ENCODE data around the gene CD2.
A peak's percentile ranks its signal among the peaks of the same experiment; 100 is the strongest.

The CD2 gene

GRCh38 chr1:116762281-116762680 is 8.1 kb downstream of the CD2 start:
- no peak for DNase-seq

- no peak for DNase-seq
These were observed 8.5 kb downstream of the CD2 start for GRCh38 chr1:116762781-116763115.

GRCh38 chr1:116763116-116763786 is 9.0 kb downstream of the CD2 start:
- no peak for DNase-seq

GRCh38 chr1:116763787-116764465 is 9.7 kb downstream of the CD2 start:
- peak; percentile 15 for DNase-seq

GRCh38 chr1:116764466-116764898 is 10.3 kb downstream of the CD2 start:
- DNase-seq: no peak

- no peak for DNase-seq
These were observed 11.0 kb downstream of the CD2 start for GRCh38 chr1:116764906-116765862.

GRCh38 chr1:116765962-116766361 is 11.7 kb downstream of the CD2 start:
- DNase-seq: no peak

- no peak for DNase-seq
These were observed 12.6 kb downstream of the CD2 start for GRCh38 chr1:116766616-116767469.

GRCh38 chr1:116767782-116768382 is 13.7 kb downstream of the CD2 start:
- no peak for DNase-seq

- DNase-seq: no peak
These were observed 14.3 kb downstream of the CD2 start for GRCh38 chr1:116768416-116769103.

GRCh38 chr1:116769104-116769452 is 14.8 kb downstream of the CD2 start:
- no peak for DNase-seq

- peak; percentile 36 for DNase-seq
These were observed 15.3 kb downstream of the CD2 start for GRCh38 chr1:116769561-116769977.

- DNase-seq: no peak
These were observed 15.8 kb downstream of the CD2 start for GRCh38 chr1:116769994-116770393.

GRCh38 chr1:116770625-116771024 is 16.4 kb downstream of the CD2 start:
- no peak for DNase-seq

- no peak for DNase-seq
These were observed 17.9 kb downstream of the CD2 start for GRCh38 chr1:116771997-116772647.

GRCh38 chr1:116772648-116773045 is 18.4 kb downstream of the CD2 start:
- no peak for DNase-seq

GRCh38 chr1:116775116-116775752 is 21.0 kb downstream of the CD2 start:
- no peak for DNase-seq

- no peak for DNase-seq
These were observed 23.9 kb downstream of the CD2 start for GRCh38 chr1:116777831-116778830.

- DNase-seq: no peak
These were observed 26.8 kb downstream of the CD2 start for GRCh38 chr1:116781034-116781433.
